ENCODE data around the gene PIGT. TPM values are rescaled to one million over a fixed set of nuclear protein-coding genes. Genes with fewer than 3 reads are reported as not detected.

The PIGT gene
- 46.1 and 59.5 TPM in 2 replicates for total RNA-seq

GRCh38 chr20:45415822-45416637 lies at the start of gene PIGT:
PIGT (plus strand) TSS chr20:45416141; CDS start chr20:45416157, 16 bp downstream.

GRCh38 chr20:45378191-45378590 lies 37.8 kb upstream of the PIGT start, which contains the start of gene TP53TG5:
TP53TG5 (minus strand) TSS chr20:45378325; CDS start chr20:45378236, 89 bp downstream.

GRCh38 chr20:45407783-45408645 lies 7.9 kb upstream of the PIGT start, which contains the start of gene DBNDD2:
DBNDD2 (plus strand) TSS chr20:45408289; CDS start chr20:45408468, 179 bp downstream.

GRCh38 chr20:45469336-45470261 lies 53.7 kb downstream of the PIGT start, which contains the start of gene WFDC2:
WFDC2 (plus strand) TSS chr20:45469753; CDS start chr20:45469782, 29 bp downstream.

Small RNA genes lying within 50 kb of the gene (small RNA-seq; reads per million reads assigned to genes)
- gene MIR6812 (ENCODE audit: low replicate concordance), result not detected

Other genes with a start within 250 kb of the PIGT start
- 0.44 TPM in 1 of 2 replicates, not detected in the other for gene PI3, start 241.2 kb upstream of the PIGT start, total RNA-seq
- gene SEMG1, start 209.1 kb upstream of the PIGT start, total RNA-seq, result not detected in 2 replicates
- not detected in 2 replicates for gene SEMG2, start 194.8 kb upstream of the PIGT start, total RNA-seq
- gene SLPI, start 161.6 kb upstream of the PIGT start, total RNA-seq, result not detected in 2 replicates
- gene RBPJL, start 109.3 kb upstream of the PIGT start, total RNA-seq, result not detected in 2 replicates
- gene MATN4, start 107.8 kb upstream of the PIGT start, total RNA-seq, result 0.22 TPM in 1 of 2 replicates, not detected in the other
- 212 and 227 TPM in 2 replicates for gene SDC4, start 67.7 kb upstream of the PIGT start, total RNA-seq
- gene SYS1, start 53.0 kb upstream of the PIGT start, total RNA-seq, result 47.3 and 51.3 TPM in 2 replicates
- gene TP53TG5, start 37.8 kb upstream of the PIGT start, total RNA-seq, result not detected in 2 replicates
- 12.3 and 16.2 TPM in 2 replicates for gene DBNDD2, start 7.9 kb upstream of the PIGT start, total RNA-seq
- gene WFDC2, start 53.6 kb downstream of the PIGT start, total RNA-seq, result not detected in 2 replicates
- not detected in 2 replicates for gene SPINT3, start 99.5 kb downstream of the PIGT start, total RNA-seq
- gene WFDC6, start 123.3 kb downstream of the PIGT start, total RNA-seq, result not detected in 2 replicates
- not detected in 2 replicates for gene EPPIN, start 131.3 kb downstream of the PIGT start, total RNA-seq
- not detected in 2 replicates for gene WFDC8, start 163.1 kb downstream of the PIGT start, total RNA-seq
- not detected in 2 replicates for gene WFDC10A, start 213.6 kb downstream of the PIGT start, total RNA-seq
- gene WFDC9, start 215.1 kb downstream of the PIGT start, total RNA-seq, result not detected in 2 replicates